Sigmoid colon (tissue), 7 donors: ENCODE data around the gene ARMH3. TPM values are rescaled to one million over a fixed set of nuclear protein-coding genes. Genes with fewer than 3 reads are reported as not detected.

Experiments used
- DNase-seq: peaks from one replicate; pipeline ENCODE4 v3.0.0-alpha.2; 2019
- H3K27ac ChIP-seq, 4 donors: fragments of 200-600 bp; sonication (generic); one replicate each; pipeline ENCODE4 v1.5.1; 2016 to 2019; ENCODE audit warnings: mild to moderate bottlenecking in 1 of 4
- H3K27me3 ChIP-seq, 3 donors: fragments of 200-600 bp; sonication (generic); one replicate each; pipeline ENCODE4 v1.5.1; 2019; ENCODE audit warnings: mild to moderate bottlenecking in 1 of 3
- H3K36me3 ChIP-seq, 4 donors: fragments of 200-600 bp; sonication (generic); one replicate each; pipeline ENCODE4 v1.5.1; 2016 to 2019
- H3K4me1 ChIP-seq, 4 donors: fragments of 200-600 bp; sonication (generic); one replicate each; pipeline ENCODE4 v1.5.1; 2017 to 2019
- H3K4me3 ChIP-seq, 4 donors: fragments of 200-600 bp; sonication (generic); one replicate each; pipeline ENCODE4 v1.5.1; 2017 to 2019; ENCODE audit warnings: mild to moderate bottlenecking in 2 of 4, moderate library complexity in 1 of 4
- H3K9me3 ChIP-seq, 4 donors: fragments of 200-600 bp in 3 of 4; sonication (generic) in 3 of 4; one replicate each; pipeline versions ENCODE4 v1.5.1 to v1.6.1; 2013 to 2019
- EP300 ChIP-seq, 4 donors: sonication (generic); formaldehyde crosslinking; IDR thresholded peaks; one replicate each; pipeline ENCODE4 v1.6.1; 2017; ENCODE audit warnings: antibody characterized with exemption in 4 of 4
- POLR2A ChIP-seq, 2 donors: fragments of 450-650 bp; IDR thresholded peaks; one replicate each; pipeline ENCODE4 v1.6.1; 2016; ENCODE audit warnings: antibody characterized with exemption in 2 of 2, mild to moderate bottlenecking in 2 of 2, moderate library complexity in 2 of 2
- POLR2AphosphoS5 ChIP-seq, 4 donors: sonication (generic); formaldehyde crosslinking; IDR thresholded peaks; one replicate each; pipeline ENCODE4 v1.6.1; 2017; ENCODE audit warnings: antibody characterized with exemption in 4 of 4
- WGBS, 2 donors: extraction: QIAGEN DNeasy Blood & Tissue Kit; methylation state at CpG; one replicate each; pipeline ENCODE4 v1.1.7; 2013; 5-methylcytosine and 5-hydroxymethylcytosine counted together
- intact Hi-C: fragments of 100-400 bp; cut with DNase I; formaldehyde crosslinking; loops from one replicate; pipeline ENCODE4 v1.15.1; 2023
- polyA plus RNA-seq, 3 donors: library from polyadenylated mRNA; stranded (reverse); fragments of 200-250 nt; gene quantifications; one replicate each; pipeline ENCODE4 v1.2.3, GENCODE V29; 2013
- total RNA-seq, 4 donors: library from RNA; depleted of rRNA; stranded (reverse); fragments of >200 nt; gene quantifications; one replicate each; pipeline ENCODE4 v1.1.0, GENCODE V29; 2016
- TF ChIP-seq, protein P1 (sequence below), 4 experiments: fragments of 450-650 bp in 3 of 4; fragments of 200-600 bp in 1 of 4; IDR thresholded peaks; one replicate each; pipeline ENCODE4 v1.5.1; 2016 to 2019; ENCODE audit warnings: antibody characterized with exemption in 4 of 4, mild to moderate bottlenecking in 3 of 4, moderate library complexity in 2 of 4
- donor health status: healthy with polysubstance abuse.
- donor health status: Bipolar disorder and iron deficiency.
- donor health status: healthy.

The ARMH3 gene
- total and polyA plus RNA-seq, 7 donors: 17.4 to 23.2 (median 19.1) TPM

DNA sequence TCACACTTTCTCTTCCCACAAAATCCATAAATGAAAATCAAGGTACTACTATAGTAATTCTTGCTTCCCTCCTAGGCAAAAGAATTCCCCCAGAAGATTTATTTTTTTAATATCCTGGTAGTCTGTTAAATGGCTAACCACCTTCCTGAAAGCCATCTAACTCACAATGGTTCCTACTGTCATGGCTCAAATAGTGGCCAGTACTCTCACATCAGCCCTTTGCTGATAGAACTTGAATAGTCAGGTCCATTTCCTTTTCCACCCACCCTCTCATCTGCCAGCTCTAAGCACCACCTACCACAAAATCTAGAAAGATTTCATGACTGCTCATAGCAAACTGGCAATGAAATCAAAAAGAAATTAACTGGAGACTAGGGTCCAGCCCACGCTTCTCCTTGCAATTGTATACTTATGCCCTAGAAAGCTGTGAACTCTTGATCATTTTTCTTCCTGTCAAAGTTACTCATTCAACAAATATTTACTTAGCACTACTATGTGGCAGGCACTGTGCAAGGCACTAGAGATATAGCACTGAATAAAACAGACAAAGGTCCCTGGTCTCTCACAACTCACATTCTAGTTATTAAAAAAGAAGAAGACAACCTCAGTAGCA lies 60.4 kb downstream of the ARMH3 start:
- H3K27ac ChIP-seq: no peak overlapping the region
- no peaks in the 10 kb centered on the region for H3K9me3 ChIP-seq
- H3K27me3 ChIP-seq: no peaks in the 10 kb centered on the region
- intact Hi-C loops: no loop called here
- peaks cover 6 to 77% (median 28%) of the 10 kb centered on the region in 4 donors for H3K36me3 ChIP-seq
- TF ChIP-seq POLR2AphosphoS5 (IDR thresholded peaks at IDR 0.05) (no peak), EP300 (IDR thresholded peaks at IDR 0.05) (no peak), POLR2A (IDR thresholded peaks at IDR 0.05) (no peak)
- TF ChIP-seq, protein P1, sequence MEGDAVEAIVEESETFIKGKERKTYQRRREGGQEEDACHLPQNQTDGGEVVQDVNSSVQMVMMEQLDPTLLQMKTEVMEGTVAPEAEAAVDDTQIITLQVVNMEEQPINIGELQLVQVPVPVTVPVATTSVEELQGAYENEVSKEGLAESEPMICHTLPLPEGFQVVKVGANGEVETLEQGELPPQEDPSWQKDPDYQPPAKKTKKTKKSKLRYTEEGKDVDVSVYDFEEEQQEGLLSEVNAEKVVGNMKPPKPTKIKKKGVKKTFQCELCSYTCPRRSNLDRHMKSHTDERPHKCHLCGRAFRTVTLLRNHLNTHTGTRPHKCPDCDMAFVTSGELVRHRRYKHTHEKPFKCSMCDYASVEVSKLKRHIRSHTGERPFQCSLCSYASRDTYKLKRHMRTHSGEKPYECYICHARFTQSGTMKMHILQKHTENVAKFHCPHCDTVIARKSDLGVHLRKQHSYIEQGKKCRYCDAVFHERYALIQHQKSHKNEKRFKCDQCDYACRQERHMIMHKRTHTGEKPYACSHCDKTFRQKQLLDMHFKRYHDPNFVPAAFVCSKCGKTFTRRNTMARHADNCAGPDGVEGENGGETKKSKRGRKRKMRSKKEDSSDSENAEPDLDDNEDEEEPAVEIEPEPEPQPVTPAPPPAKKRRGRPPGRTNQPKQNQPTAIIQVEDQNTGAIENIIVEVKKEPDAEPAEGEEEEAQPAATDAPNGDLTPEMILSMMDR (IDR thresholded peaks at IDR 0.05): no peak
- H3K4me1 ChIP-seq: no peaks in the 10 kb centered on the region
- no peak for DNase-seq
- no peak overlapping the region for H3K4me3 ChIP-seq
- 22 to 67% methylated on average over 1 of the region's 1 CpG for WGBS, 2 donors

GRCh38 chr10:101993651-101994200 lies 62.2 kb downstream of the ARMH3 start:
- no peak overlapping the region for H3K27ac ChIP-seq
- H3K9me3 ChIP-seq: no peaks in the 10 kb centered on the region
- intact Hi-C loops: no loop called here
- DNase-seq: no peak
- no peak overlapping the region for H3K4me3 ChIP-seq
- TF ChIP-seq POLR2A (IDR thresholded peaks at IDR 0.05) (no peak), POLR2AphosphoS5 (IDR thresholded peaks at IDR 0.05) (no peak), EP300 (IDR thresholded peaks at IDR 0.05) (no peak)
- TF ChIP-seq, protein P1 (IDR thresholded peaks at IDR 0.05): no peak
- H3K4me1 ChIP-seq: no peaks in the 10 kb centered on the region
- no peaks in the 10 kb centered on the region for H3K27me3 ChIP-seq
- peaks cover 15 to 81% (median 37%) of the 10 kb centered on the region in 4 donors for H3K36me3 ChIP-seq
- 87 to 93% methylated on average over 5 of the region's 5 CpGs for WGBS, 2 donors

DNA sequence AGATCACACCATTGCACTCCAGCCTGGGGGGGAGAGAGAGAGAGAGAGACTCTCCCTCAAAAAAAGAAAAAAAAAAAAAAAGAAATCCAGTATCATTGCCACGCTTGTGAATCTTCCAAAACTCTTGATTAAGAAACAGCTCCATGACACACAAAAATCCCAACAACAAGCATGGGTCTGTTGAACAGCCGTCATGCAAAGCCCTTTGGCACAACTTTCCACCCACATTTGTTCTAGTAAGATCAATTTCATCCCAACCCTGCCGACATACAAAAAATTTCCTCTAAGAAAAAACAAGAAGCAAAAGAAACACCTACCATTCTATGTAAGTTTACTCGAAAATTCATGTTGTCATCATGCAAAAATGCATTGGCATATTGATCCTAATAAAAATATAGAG lies 62.8 kb downstream of the ARMH3 start:
- 90 to 97% methylated on average over 4 of the region's 4 CpGs for WGBS, 2 donors
- H3K27me3 ChIP-seq: no peaks in the 10 kb centered on the region
- H3K9me3 ChIP-seq: no peaks in the 10 kb centered on the region
- H3K36me3 ChIP-seq: peaks cover 18 to 81% (median 42%) of the 10 kb centered on the region in 4 donors
- TF ChIP-seq POLR2AphosphoS5 (IDR thresholded peaks at IDR 0.05) (no peak), POLR2A (IDR thresholded peaks at IDR 0.05) (no peak), EP300 (IDR thresholded peaks at IDR 0.05) (no peak)
- TF ChIP-seq, protein P1 (IDR thresholded peaks at IDR 0.05): no peak
- no peaks in the 10 kb centered on the region for H3K4me1 ChIP-seq
- intact Hi-C loops: no loop called here
- H3K27ac ChIP-seq: no peak overlapping the region
- H3K4me3 ChIP-seq: no peak overlapping the region
- no peak for DNase-seq

DNA sequence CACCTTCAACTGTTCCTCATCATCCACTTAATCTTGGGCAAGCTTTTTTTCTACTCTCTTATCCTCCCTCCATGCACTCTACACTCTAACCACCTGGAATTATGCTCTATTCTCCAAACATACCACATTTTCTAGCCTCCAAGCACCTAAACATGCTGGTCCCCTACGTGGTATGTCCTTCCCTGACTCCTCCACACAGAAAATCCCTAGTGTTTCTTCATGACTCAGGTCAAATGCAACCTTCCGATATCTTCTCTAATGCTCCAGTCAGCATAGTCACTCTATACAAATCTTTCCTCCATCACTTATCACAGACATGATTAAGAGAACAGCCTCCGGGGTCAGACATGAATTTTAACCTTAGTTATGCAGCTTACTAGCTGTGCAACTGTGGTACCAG lies 68.8 kb downstream of the ARMH3 start:
- TF ChIP-seq POLR2AphosphoS5 (IDR thresholded peaks at IDR 0.05): no peak
- TF ChIP-seq POLR2A (IDR thresholded peaks at IDR 0.05): no peak
- TF ChIP-seq, protein P1 (IDR thresholded peaks at IDR 0.05): no peak
- no peak for TF ChIP-seq EP300 (IDR thresholded peaks at IDR 0.05)
- Histone ChIP-seq H3K9me3 (no peaks in the 10 kb centered on the region), H3K36me3 (peaks cover 22 to 94% (median 44%) of the 10 kb centered on the region in 4 donors), H3K4me3 (no peak overlapping the region), H3K4me1 (peaks cover 0 to 3% (median 0%) of the 10 kb centered on the region in 4 donors), H3K27me3 (no peaks in the 10 kb centered on the region), H3K27ac (no peak overlapping the region)
- no peak for DNase-seq
- 77 to 90% methylated on average over 3 of the region's 3 CpGs for WGBS, 2 donors
- intact Hi-C loops: no loop called here
